ENCODE data around the gene PSMD2.

PSMD2 gene

DNA sequence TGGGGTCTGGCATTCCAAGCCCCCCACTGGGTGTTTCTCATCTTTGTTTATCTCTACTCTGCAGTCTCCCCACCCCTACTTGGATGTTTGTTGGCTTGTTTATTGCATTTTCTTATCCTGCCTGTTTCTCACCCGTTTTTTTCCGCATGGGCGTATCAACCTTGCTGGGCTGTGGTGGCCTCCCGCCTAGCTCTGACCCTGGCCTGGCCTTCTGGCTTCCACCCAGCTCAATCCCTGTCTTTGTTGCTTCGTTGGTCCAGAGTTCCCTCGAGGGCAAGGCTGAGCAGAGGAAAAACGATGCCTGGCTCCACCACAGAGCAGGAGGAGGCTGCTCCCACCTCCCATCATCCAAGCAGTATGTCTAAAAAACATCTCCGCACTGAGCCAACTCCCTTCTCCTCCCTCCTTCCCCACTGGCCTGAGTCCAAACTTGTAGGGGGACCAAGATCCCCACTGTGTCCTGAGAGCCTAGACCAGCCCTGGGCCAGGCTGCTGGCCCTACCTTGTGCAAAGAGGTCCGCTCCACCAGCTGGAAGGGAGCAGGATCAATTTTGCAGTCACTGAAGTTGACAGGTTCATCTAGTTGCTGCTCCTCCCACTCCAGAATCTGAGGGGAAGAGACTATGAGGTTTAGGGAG is 52.6 kb downstream of the PSMD2 start:
- H3K27me3 ChIP-seq (ENCODE audit: control insufficient read depth, insufficient read depth, low read length), result no peaks in the 10 kb centered on the region
- H3K36me3 ChIP-seq (ENCODE audit: control insufficient read depth, insufficient read depth, low read length), result no peaks in the 10 kb centered on the region
- H3K27ac ChIP-seq (ENCODE audit: low read depth, low read length), result no peak overlapping the region
- no peak overlapping the region for H3K9ac ChIP-seq (ENCODE audit: low read length)
- H3K4me1 ChIP-seq (ENCODE audit: control insufficient read depth, insufficient read depth, low read length), result no peaks in the 10 kb centered on the region
- H3K4me3 ChIP-seq (ENCODE audit: low read length), result no peak overlapping the region

DNA sequence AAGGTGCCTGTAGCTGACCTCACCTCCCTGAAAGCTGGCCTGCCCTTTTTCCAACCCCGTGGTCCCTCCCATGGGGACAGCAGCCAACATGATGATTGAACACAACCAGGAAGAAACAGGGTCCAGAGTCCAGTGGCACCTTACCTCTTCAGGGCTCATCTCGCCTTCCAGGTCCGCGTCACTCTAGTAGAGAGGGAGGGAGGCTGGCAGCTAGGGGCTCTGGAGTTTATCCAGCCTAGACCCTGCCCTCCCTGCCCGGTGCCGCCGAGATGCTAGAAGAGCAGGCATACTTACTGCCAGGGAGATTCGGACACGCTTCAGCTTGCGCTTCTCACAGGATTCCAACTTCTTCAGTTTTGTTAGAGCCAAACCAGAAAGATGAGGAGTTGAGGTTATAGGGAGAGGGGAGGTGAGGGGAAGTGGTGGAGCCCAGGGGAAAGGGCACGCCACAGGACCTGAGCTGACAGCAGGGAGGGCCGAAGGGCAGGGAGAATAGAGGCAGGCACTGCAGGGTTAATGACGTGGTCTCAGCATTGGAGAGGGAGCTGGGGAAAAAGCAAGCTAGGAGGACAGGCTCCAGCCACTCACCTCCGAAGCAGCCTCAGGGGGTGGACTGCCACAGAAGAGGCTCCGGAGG is 53.2 kb downstream of the PSMD2 start:
- H3K27me3 ChIP-seq (ENCODE audit: control insufficient read depth, insufficient read depth, low read length), result no peaks in the 10 kb centered on the region
- no peaks in the 10 kb centered on the region for H3K36me3 ChIP-seq (ENCODE audit: control insufficient read depth, insufficient read depth, low read length)
- H3K27ac ChIP-seq (ENCODE audit: low read depth, low read length), result no peak overlapping the region
- H3K4me3 ChIP-seq (ENCODE audit: low read length), result no peak overlapping the region
- H3K9ac ChIP-seq (ENCODE audit: low read length), result peak overlapping the region; percentile 8
- H3K4me1 ChIP-seq (ENCODE audit: control insufficient read depth, insufficient read depth, low read length), result no peaks in the 10 kb centered on the region

DNA sequence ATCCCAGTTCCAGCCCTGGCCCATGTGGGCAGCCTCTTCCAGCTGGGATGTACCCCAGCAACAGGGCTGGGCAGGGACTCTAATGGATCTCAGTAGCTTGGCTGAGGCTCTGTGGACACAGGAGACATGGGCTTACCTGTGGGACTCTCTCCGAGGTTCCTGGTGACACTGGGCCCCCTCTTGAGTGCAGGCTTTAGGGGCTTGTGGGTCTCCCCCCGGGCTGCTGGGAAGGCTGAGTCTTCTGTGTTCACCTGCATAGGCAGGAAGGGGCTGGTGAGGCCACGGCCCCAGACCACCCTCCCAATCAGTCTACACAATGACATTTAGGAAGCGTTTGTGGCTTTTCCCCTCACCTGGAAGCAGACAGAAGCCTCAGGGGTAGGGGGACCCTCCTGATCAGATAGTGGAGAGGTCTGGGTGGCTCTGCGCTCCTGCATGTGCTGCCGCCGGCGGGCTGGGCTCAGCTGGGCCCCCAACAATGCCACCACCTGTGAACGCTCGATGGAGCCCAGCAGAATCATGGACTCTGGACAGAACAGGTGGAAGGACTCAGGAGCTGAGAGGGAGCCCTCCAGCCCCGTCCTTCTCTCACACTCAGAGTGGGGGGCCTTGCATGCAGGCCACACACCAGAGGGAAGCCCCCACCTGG is 54.0 kb downstream of the PSMD2 start:
- no peak overlapping the region for H3K27ac ChIP-seq (ENCODE audit: low read depth, low read length)
- no peak overlapping the region for H3K9ac ChIP-seq (ENCODE audit: low read length)
- no peaks in the 10 kb centered on the region for H3K27me3 ChIP-seq (ENCODE audit: control insufficient read depth, insufficient read depth, low read length)
- no peaks in the 10 kb centered on the region for H3K4me1 ChIP-seq (ENCODE audit: control insufficient read depth, insufficient read depth, low read length)
- H3K4me3 ChIP-seq (ENCODE audit: low read length), result no peak overlapping the region
- no peaks in the 10 kb centered on the region for H3K36me3 ChIP-seq (ENCODE audit: control insufficient read depth, insufficient read depth, low read length)

DNA sequence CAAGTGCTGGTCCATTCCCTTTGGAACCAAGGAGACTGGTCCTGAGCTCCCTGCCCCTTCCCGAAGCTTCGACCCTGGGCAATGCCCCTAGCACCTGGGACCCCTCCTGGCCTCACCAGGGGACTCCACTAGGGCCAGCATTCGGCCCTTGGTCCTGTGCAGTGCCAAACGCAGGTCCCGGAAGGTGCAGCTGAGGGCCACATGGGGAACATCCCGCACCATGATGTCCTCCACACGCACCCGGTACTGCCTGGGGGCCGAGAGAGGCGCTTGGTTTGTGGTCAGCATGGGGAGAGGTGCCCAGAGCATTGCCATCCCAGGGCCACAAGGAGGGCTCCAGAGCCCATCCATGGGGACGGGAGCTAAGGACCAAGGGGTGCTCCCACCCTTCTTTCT is 54.5 kb downstream of the PSMD2 start:
- no peak overlapping the region for H3K9ac ChIP-seq (ENCODE audit: low read length)
- H3K4me1 ChIP-seq (ENCODE audit: control insufficient read depth, insufficient read depth, low read length), result no peaks in the 10 kb centered on the region
- no peaks in the 10 kb centered on the region for H3K27me3 ChIP-seq (ENCODE audit: control insufficient read depth, insufficient read depth, low read length)
- H3K4me3 ChIP-seq (ENCODE audit: low read length), result no peak overlapping the region
- H3K36me3 ChIP-seq (ENCODE audit: control insufficient read depth, insufficient read depth, low read length), result peaks cover 4% of the 10 kb centered on the region
- H3K27ac ChIP-seq (ENCODE audit: low read depth, low read length), result no peak overlapping the region

DNA sequence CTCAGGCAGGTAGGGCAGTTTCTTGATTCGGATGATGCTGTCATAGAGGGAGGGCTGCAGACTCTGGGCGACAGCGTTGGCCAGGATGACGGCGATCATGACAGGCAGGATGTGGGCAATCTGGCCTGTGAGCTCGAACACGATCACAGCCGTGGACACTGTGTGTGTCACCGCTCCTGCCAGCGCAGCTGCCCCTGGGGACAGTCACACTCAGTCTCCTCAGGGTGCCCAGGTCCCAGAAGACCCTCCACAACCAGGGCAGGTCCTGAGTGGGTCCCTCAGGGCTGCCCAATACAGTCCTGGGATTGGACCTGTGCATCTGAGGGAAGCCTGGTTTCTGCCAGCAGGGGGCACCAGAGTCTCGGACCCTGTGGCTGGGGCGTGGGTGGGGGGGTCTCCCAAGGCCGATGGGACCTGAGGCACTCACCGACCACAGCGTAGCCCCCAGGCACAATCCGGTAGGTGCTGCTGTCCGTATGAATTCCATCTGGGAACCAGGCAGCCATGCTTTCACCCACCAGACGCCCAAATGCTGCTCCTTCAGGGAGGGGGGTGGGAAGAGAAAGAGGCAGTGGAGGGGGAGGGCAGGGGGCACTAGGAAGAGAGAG is 55.2 kb downstream of the PSMD2 start:
- no peak overlapping the region for H3K9ac ChIP-seq (ENCODE audit: low read length)
- H3K27me3 ChIP-seq (ENCODE audit: control insufficient read depth, insufficient read depth, low read length), result no peaks in the 10 kb centered on the region
- H3K4me1 ChIP-seq (ENCODE audit: control insufficient read depth, insufficient read depth, low read length), result no peaks in the 10 kb centered on the region
- no peak overlapping the region for H3K4me3 ChIP-seq (ENCODE audit: low read length)
- H3K36me3 ChIP-seq (ENCODE audit: control insufficient read depth, insufficient read depth, low read length), result peaks cover 5% of the 10 kb centered on the region
- H3K27ac ChIP-seq (ENCODE audit: low read depth, low read length), result no peak overlapping the region

DNA sequence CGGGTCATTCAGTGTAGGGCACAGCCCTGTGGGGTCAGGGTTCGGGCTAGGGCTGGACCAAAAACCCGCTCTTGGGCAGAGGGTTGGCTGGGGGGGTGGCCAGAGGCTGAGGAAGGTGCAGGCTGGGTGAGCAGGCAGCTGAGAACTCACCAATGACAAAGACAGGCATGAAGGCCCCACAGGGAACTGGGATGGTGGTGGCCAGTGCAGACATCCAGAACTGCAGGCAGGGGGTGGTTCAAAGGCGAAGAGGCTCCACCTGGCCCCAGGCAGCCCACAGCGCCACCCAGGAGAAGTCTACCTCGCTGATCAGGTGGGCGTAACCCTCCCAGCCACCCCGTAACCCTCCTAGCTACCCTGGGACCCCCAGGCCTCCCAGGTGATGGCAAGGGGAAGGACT is 55.7 kb downstream of the PSMD2 start:
- peaks cover 5% of the 10 kb centered on the region for H3K36me3 ChIP-seq (ENCODE audit: control insufficient read depth, insufficient read depth, low read length)
- no peaks in the 10 kb centered on the region for H3K27me3 ChIP-seq (ENCODE audit: control insufficient read depth, insufficient read depth, low read length)
- H3K4me1 ChIP-seq (ENCODE audit: control insufficient read depth, insufficient read depth, low read length), result no peaks in the 10 kb centered on the region
- H3K27ac ChIP-seq (ENCODE audit: low read depth, low read length), result no peak overlapping the region
- H3K4me3 ChIP-seq (ENCODE audit: low read length), result no peak overlapping the region
- H3K9ac ChIP-seq (ENCODE audit: low read length), result no peak overlapping the region

DNA sequence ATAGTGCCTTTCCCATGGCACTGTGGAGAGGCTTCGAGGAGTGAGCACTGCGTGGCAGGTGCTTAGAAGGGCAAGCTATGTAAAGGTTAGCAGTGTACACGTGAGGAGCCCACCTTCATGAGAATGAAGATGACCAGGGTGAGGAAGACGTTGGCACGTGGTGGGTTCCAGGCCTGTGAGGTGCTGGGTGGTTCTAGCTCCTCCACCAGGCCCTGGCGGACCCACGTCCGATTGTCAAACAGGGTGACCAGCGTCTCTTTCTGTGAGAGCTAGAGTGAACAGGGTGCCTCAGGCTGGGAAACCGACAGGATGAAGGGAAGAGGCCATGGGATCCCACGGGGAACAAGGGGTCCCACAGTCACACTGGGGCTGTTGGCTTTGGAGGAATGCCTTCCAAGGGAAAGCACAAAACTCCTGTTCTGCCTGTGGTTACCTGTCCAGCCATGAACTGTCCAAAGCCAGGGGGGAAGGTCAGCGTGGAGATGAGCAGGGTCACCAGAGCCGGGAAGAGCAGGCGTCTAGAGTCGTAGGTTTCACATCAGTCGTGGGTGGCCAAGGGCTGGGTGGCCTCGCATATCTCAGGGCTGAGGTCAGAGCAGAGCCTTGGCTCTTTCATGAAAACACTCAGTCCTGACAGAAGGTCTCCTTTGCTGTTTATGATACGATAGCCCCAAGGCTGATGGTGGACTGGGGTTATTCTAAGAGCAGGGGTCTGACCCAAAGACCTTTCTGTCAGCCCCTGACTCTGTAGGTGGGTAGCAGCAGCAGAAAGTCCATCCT is 56.4 kb downstream of the PSMD2 start:
- Histone ChIP-seq H3K36me3 (ENCODE audit: control insufficient read depth, insufficient read depth, low read length) (peaks cover 5% of the 10 kb centered on the region), H3K27ac (ENCODE audit: low read depth, low read length) (no peak overlapping the region), H3K27me3 (ENCODE audit: control insufficient read depth, insufficient read depth, low read length) (no peaks in the 10 kb centered on the region), H3K4me3 (ENCODE audit: low read length) (no peak overlapping the region), H3K4me1 (ENCODE audit: control insufficient read depth, insufficient read depth, low read length) (no peaks in the 10 kb centered on the region), H3K9ac (ENCODE audit: low read length) (no peak overlapping the region)

DNA sequence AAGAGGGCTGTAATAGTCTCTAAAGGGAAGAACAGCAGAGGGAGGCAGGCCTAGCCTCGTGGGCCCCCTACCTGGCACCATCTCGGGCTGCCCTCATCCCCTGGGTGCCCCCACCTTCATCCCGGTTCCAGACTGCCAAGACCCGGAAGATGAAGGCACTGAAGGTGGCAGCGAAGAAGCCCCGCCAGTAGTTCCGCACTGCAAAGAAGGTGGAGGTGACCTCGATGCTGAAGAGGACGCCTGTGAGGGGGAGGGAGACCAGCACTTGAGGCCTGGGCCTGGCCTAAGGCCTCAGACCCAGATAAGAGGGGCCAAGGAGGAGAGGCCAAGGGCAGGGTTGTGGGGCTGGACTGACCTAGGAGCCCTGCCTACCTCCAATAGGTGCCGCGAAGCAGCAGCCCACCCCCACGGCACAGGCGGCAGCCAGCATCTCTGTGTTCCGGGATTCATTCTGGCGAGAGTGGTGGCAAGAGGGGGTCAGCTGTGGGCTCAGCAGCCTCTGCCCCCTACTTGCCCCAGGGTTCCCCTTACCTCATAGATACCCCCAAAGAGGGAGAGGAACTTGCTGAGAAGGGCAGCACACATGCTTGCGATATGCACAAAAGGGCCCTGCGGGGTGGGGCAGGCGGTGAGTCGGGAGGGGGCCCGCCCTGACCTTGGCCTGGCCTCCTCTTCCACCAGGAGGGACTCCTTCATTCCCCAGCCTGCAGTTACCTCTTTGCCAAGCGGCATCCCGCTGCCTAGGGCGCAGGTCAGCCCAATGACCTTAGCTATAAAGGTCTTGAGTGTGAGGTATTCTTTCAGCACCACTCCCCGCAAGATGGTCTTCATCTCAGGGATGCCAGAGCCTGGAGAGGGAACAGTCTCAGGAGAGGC is 58.4 kb downstream of the PSMD2 start:
- Histone ChIP-seq H3K4me1 (ENCODE audit: control insufficient read depth, insufficient read depth, low read length) (peaks cover 5% of the 10 kb centered on the region), H3K27ac (ENCODE audit: low read depth, low read length) (no peak overlapping the region), H3K27me3 (ENCODE audit: control insufficient read depth, insufficient read depth, low read length) (no peaks in the 10 kb centered on the region), H3K36me3 (ENCODE audit: control insufficient read depth, insufficient read depth, low read length) (peaks cover 5% of the 10 kb centered on the region), H3K9ac (ENCODE audit: low read length) (no peak overlapping the region), H3K4me3 (ENCODE audit: low read length) (no peak overlapping the region)

DNA sequence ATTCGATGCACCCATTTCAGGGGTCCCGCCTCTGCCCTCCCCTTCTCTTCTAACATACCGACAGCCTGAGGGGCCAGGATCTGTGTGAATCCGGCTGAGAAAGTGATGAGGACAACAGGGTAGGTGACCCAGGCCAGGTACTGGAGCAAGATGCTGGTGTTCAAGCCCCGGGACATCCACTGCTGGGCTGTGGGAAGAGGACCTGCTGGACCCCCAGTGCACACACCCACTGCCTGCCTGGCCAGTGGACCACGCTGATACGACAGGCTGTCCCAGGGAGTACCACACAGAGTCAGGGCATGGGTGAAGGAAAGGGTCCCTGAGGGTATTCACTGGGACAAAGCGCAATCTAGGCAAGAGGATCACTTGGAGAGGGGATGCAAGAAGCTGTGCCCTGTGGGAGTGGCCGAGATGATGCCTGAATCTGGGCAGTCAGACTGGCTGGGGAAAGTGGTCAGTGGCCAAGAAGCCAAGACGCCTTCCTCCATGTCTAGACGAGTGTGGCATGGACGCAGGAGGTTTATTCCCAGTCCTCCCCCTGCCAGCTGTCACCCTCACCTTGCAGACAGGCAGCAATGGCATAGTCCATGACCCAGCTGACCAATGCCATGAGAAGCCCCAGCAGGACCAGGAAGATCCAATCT is 59.2 kb downstream of the PSMD2 start:
- peaks cover 5% of the 10 kb centered on the region for H3K4me1 ChIP-seq (ENCODE audit: control insufficient read depth, insufficient read depth, low read length)
- no peak overlapping the region for H3K4me3 ChIP-seq (ENCODE audit: low read length)
- H3K27me3 ChIP-seq (ENCODE audit: control insufficient read depth, insufficient read depth, low read length), result no peaks in the 10 kb centered on the region
- no peak overlapping the region for H3K9ac ChIP-seq (ENCODE audit: low read length)
- H3K36me3 ChIP-seq (ENCODE audit: control insufficient read depth, insufficient read depth, low read length), result peaks cover 5% of the 10 kb centered on the region
- no peak overlapping the region for H3K27ac ChIP-seq (ENCODE audit: low read depth, low read length)

Data from rectal smooth muscle tissue (tissue), 1 donor.